HepG2 (cell line): ENCODE results near the gene MXI1. TPM values are rescaled to one million over a fixed set of nuclear protein-coding genes. Genes with fewer than 3 reads are reported as not detected.

Source experiments
- ARID3A ChIP-seq: IDR thresholded peaks from 2 replicates; pipeline ENCODE4 v1.6.1; 2012; ENCODE audit warnings: low read depth, low read length, improper control_type of control experiment
- CBX1 ChIP-seq: IDR thresholded peaks from one replicate; pipeline ENCODE4 v1.6.1; 2016; ENCODE audit warnings: antibody characterized with exemption, low read depth
- ELF4 ChIP-seq: sonication (generic); formaldehyde crosslinking; IDR thresholded peaks from 2 replicates; pipeline ENCODE4 v1.5.0; 2020; ENCODE audit warnings: missing genetic modification reagents, mild to moderate bottlenecking, moderate library complexity, borderline replicate concordance
- ERF ChIP-seq: IDR thresholded peaks from 2 replicates; pipeline ENCODE4 v1.6.1; 2018; ENCODE audit warnings: missing biosample characterization, missing genetic modification reagents
- FOXK2 ChIP-seq: fragments of 450-650 bp; IDR thresholded peaks from 2 replicates; pipeline ENCODE4 v1.6.1; 2016
- HDAC2 ChIP-seq: sonication (generic); formaldehyde crosslinking; IDR thresholded peaks from 2 replicates; pipeline ENCODE4 v1.4.0; 2020; ENCODE audit warnings: missing genetic modification reagents
- HDAC6 ChIP-seq: fragments of 200-600 bp; sonication (generic); IDR thresholded peaks from 2 replicates; pipeline ENCODE4 v1.7.0; 2017; ENCODE audit warnings: mild to moderate bottlenecking, antibody characterized with exemption, low read length, low read depth
- HOXA5 ChIP-seq: sonication (generic); formaldehyde crosslinking; IDR thresholded peaks from 2 replicates; pipeline ENCODE4 v1.4.0; 2020; ENCODE audit warnings: missing genetic modification reagents
- KAT8 ChIP-seq: IDR thresholded peaks from 2 replicates; pipeline ENCODE4 v1.6.1; 2016; ENCODE audit warnings: missing genetic modification reagents, missing compliant biosample characterization
- MBNL3 ChIP-seq: fragments of 250-450 bp; sonication (Bioruptor Pico); conservative IDR thresholded peaks from 2 replicates; pipeline ENCODE4 v1.8.0; 2022; ENCODE audit warnings: mild to moderate bottlenecking, inconsistent platforms
- MIXL1 ChIP-seq: IDR thresholded peaks from 2 replicates; pipeline ENCODE4 v1.6.1; 2016
- MTF2 ChIP-seq: sonication (generic); formaldehyde crosslinking; IDR thresholded peaks from 2 replicates; pipeline ENCODE4 v1.5.0; 2020; ENCODE audit warnings: missing genetic modification reagents, borderline replicate concordance
- NCOR1 ChIP-seq: fragments of 200-600 bp; sonication (generic); IDR thresholded peaks from 2 replicates; pipeline ENCODE4 v1.7.0; 2017; ENCODE audit warnings: antibody characterized with exemption, low read length, borderline replicate concordance
- NFE2 ChIP-seq: sonication (generic); formaldehyde crosslinking; IDR thresholded peaks from 2 replicates; pipeline ENCODE4 v1.4.0; 2020; ENCODE audit warnings: missing genetic modification reagents
- NFRKB ChIP-seq: fragments of 450-650 bp; IDR thresholded peaks from 2 replicates; pipeline ENCODE4 v1.6.1; 2017
- PHF5A ChIP-seq: IDR thresholded peaks from one replicate; pipeline ENCODE4 v1.6.1; 2018; ENCODE audit warnings: low read depth, missing genetic modification reagents; ENCODE audit not compliant: unreplicated experiment
- PHF8 ChIP-seq: sonication (generic); formaldehyde crosslinking; IDR thresholded peaks from 2 replicates; pipeline ENCODE4 v1.5.0; 2020; ENCODE audit warnings: missing genetic modification reagents
- PLRG1 ChIP-seq: fragments of 450-650 bp; conservative IDR thresholded peaks from 2 replicates; pipeline ENCODE4 v1.6.1; 2016
- RBFOX2 ChIP-seq: fragments of 200-400 bp; formaldehyde crosslinking; IDR thresholded peaks from 2 replicates; pipeline ENCODE4 v1.6.1; 2017; ENCODE audit warnings: low read depth, mild to moderate bottlenecking, low read length
- RERE ChIP-seq: IDR thresholded peaks from 2 replicates; pipeline ENCODE4 v1.6.1; 2016; ENCODE audit warnings: low read depth, missing genetic modification reagents, missing compliant biosample characterization
- SAP130 ChIP-seq: IDR thresholded peaks from 2 replicates; pipeline ENCODE4 v1.6.1; 2016; ENCODE audit warnings: low read depth
- TARDBP ChIP-seq: sonication (generic); formaldehyde crosslinking; IDR thresholded peaks from 2 replicates; pipeline ENCODE4 v1.8.0; 2022; ENCODE audit warnings: mild to moderate bottlenecking, missing genetic modification reagents
- TBL1XR1 ChIP-seq: fragments of 150-350 bp; IDR thresholded peaks from 2 replicates; pipeline ENCODE4 v1.6.1; 2014; ENCODE audit warnings: borderline replicate concordance, low read length; ENCODE audit not compliant: partially characterized antibody
- TMF1 ChIP-seq: sonication (generic); formaldehyde crosslinking; IDR thresholded peaks from 2 replicates; pipeline ENCODE4 v1.8.1; 2022; ENCODE audit warnings: low read depth, missing genetic modification reagents
- YEATS4 ChIP-seq: sonication (generic); formaldehyde crosslinking; IDR thresholded peaks from 2 replicates; pipeline ENCODE4 v1.4.0; 2020; ENCODE audit warnings: missing genetic modification reagents, borderline replicate concordance
- ZMYM3 ChIP-seq: sonication (generic); formaldehyde crosslinking; IDR thresholded peaks from 2 replicates; pipeline ENCODE4 v1.5.1; 2020; ENCODE audit warnings: mild to moderate bottlenecking, missing genetic modification reagents
- ZNF773 ChIP-seq: sonication (generic); formaldehyde crosslinking; IDR thresholded peaks from 2 replicates; pipeline ENCODE4 v1.4.0; 2020; ENCODE audit warnings: missing genetic modification reagents, borderline replicate concordance
- polyA plus RNA-seq, 8 experiments: library from polyadenylated mRNA; depleted of rRNA in 3 of 8; stranded (reverse) in 7 of 8; unstranded in 1 of 8; fragments of >200 nt; fragmentation: Illumina TruSeq in 4 of 8; extraction: Trizol in 4 of 8; gene quantifications; 2 replicates each; pipeline versions ENCODE4 v1.2.1 to v1.2.3, GENCODE V29; 2011 to 2016; ENCODE audit warnings: low read depth in 4 of 8, missing spikeins in 1 of 8, mixed read lengths in 1 of 8; ENCODE audit not compliant: insufficient read depth in 1 of 8
- total RNA-seq, 5 experiments: library from RNA; depleted of rRNA; stranded (reverse); fragments of >200 nt; fragmentation: Illumina TruSeq; extraction: Trizol; gene quantifications; 2 replicates each; pipeline ENCODE4 v1.2.3, GENCODE V29; 2016; ENCODE audit warnings: low read depth in 1 of 5

The MXI1 gene
- total and polyA plus RNA-seq, 2 of the 13 experiments (the other 11 are each of a cell fraction or from before 2014, with no cell fraction given) = 6.6 to 22.0 TPM

GRCh38 chr10:110168601-110169481, 38.6 kb upstream of the MXI1 start (continued):
- TF ChIP-seq MTF2 (CRISPR knock-in tag) = no peak
- TF ChIP-seq HOXA5 (CRISPR knock-in tag) = no peak
- no peak for TF ChIP-seq NFE2 (CRISPR knock-in tag)
- TF ChIP-seq TARDBP (CRISPR knock-in tag) = 0 out of 2 replicates have a peak, but pooled peaks have one; percentile 15
- TF ChIP-seq NFRKB = no peak
- no peak for TF ChIP-seq CBX1
- TF ChIP-seq TMF1 (CRISPR knock-in tag) = no peak
- no peak for TF ChIP-seq ELF4 (CRISPR knock-in tag)
- TF ChIP-seq ZNF773 = no peak
- TF ChIP-seq SAP130 (CRISPR knock-in tag) = no peak
- TF ChIP-seq RBFOX2 = no peak
- no peak for TF ChIP-seq PLRG1
- no peak for TF ChIP-seq RERE
- TF ChIP-seq PHF5A (CRISPR knock-in tag) = no peak
- TF ChIP-seq YEATS4 (CRISPR knock-in tag) = no peak
- TF ChIP-seq HDAC2 = 0 out of 2 replicates have a peak, but pooled peaks have one; percentile 19
- TF ChIP-seq KAT8 (CRISPR knock-in tag) = no peak
- TF ChIP-seq MBNL3 = no peak
- TF ChIP-seq PHF8 (CRISPR knock-in tag) = no peak
- TF ChIP-seq FOXK2 = no peak
- no peak for TF ChIP-seq HDAC6
- TF ChIP-seq NCOR1 = no peak
- no peak for TF ChIP-seq ERF (CRISPR knock-in tag)
- no peak for TF ChIP-seq TBL1XR1
- TF ChIP-seq ARID3A = no peak
- TF ChIP-seq MIXL1 (CRISPR knock-in tag) = peak; percentile 22; the same call in 1 of the 2 replicates
- peak; percentile 85 for TF ChIP-seq ZMYM3 (CRISPR knock-in tag)
